CD14-positive monocyte (primary cell): Measurements from ENCODE around the gene CLCN5. TPM values are rescaled to one million over a fixed set of nuclear protein-coding genes. Genes with fewer than 3 reads are reported as not detected.

Source experiments
- DNase-seq, 3 donors: peaks; one replicate each; pipeline ENCODE4 v3.0.0-alpha.2; 2011 to 2022
- H2AFZ ChIP-seq: 2 replicates; pipeline ENCODE4 v1.6.0; 2012; ENCODE audit warnings: mild to moderate bottlenecking, low read depth, low read length, inconsistent platforms; ENCODE audit not compliant: insufficient read depth, poor library complexity, severe bottlenecking
- H3K27ac ChIP-seq, 2 donors: 1 replicate in 1 of 2; 2 replicates in 1 of 2; pipeline ENCODE4 v1.5.1; 2012 to 2013; ENCODE audit warnings: low read length in 2 of 2, control low read depth in 1 of 2, inconsistent platforms in 1 of 2, low read depth in 1 of 2, mild to moderate bottlenecking in 1 of 2
- H3K27me3 ChIP-seq, 2 donors: one replicate each; pipeline versions ENCODE4 v1.6.0 to v1.6.1; 2011 to 2013; ENCODE audit warnings: low read length in 2 of 2; ENCODE audit not compliant: control insufficient read depth in 2 of 2, insufficient read depth in 2 of 2
- H3K36me3 ChIP-seq, 2 donors: replicated peaks in 1 of 2; 1 replicate in 1 of 2; 2 replicates in 1 of 2; pipeline versions ENCODE4 v1.5.1 to v1.6.1; 2012 to 2013; ENCODE audit warnings: low read length in 2 of 2, control low read depth in 1 of 2, inconsistent platforms in 1 of 2, mild to moderate bottlenecking in 1 of 2; ENCODE audit not compliant: insufficient read depth in 2 of 2, control insufficient read depth in 1 of 2
- H3K4me1 ChIP-seq, 2 donors: 1 replicate in 1 of 2; 2 replicates in 1 of 2; pipeline versions ENCODE4 v1.5.1 to v1.6.1; 2012 to 2013; ENCODE audit warnings: low read length in 2 of 2, control low read depth in 1 of 2, inconsistent platforms in 1 of 2, mild to moderate bottlenecking in 1 of 2, moderate library complexity in 1 of 2; ENCODE audit not compliant: insufficient read depth in 2 of 2, control insufficient read depth in 1 of 2
- H3K4me2 ChIP-seq: replicated peaks from 2 replicates; pipeline ENCODE3; 2012; ENCODE audit warnings: low read length, moderate library complexity, mild to moderate bottlenecking; ENCODE audit not compliant: poor library complexity, severe bottlenecking; ENCODE audit errors: extremely low read depth
- H3K4me3 ChIP-seq, 3 experiments: fragments of 200-600 bp in 1 of 3; sonication (generic) in 1 of 3; replicated peaks in 1 of 3; 1 replicate in 2 of 3; 2 replicates in 1 of 3; pipeline ENCODE4 v1.5.1; 2011 to 2013; ENCODE audit warnings: low read length in 3 of 3, mild to moderate bottlenecking in 3 of 3, control low read depth in 2 of 3, low read depth in 2 of 3, inconsistent platforms in 1 of 3, moderate library complexity in 1 of 3
- H3K79me2 ChIP-seq: 2 replicates; pipeline ENCODE4 v1.6.0; 2012; ENCODE audit warnings: mild to moderate bottlenecking, control low read depth, inconsistent platforms, low read length, moderate library complexity; ENCODE audit not compliant: insufficient read depth
- H3K9ac ChIP-seq: 2 replicates; pipeline ENCODE4 v1.6.0; 2017; ENCODE audit warnings: low read length, mild to moderate bottlenecking; ENCODE audit not compliant: insufficient read depth, poor library complexity, severe bottlenecking
- H3K9me3 ChIP-seq, 2 donors: replicated peaks in 1 of 2; 1 replicate in 1 of 2; 2 replicates in 1 of 2; pipeline versions ENCODE4 v1.5.1 to v1.6.1; 2012 to 2013; ENCODE audit warnings: low read length in 2 of 2, control low read depth in 1 of 2; ENCODE audit not compliant: control insufficient read depth in 1 of 2, insufficient read depth in 1 of 2
- H4K20me1 ChIP-seq: 2 replicates; pipeline ENCODE4 v1.6.0; 2012; ENCODE audit warnings: mild to moderate bottlenecking, low read length, control low read depth, moderate library complexity; ENCODE audit not compliant: insufficient read depth
- H3K27ac Mint-ChIP-seq, 7 donors: one replicate each; pipeline ENCODE4 v1.8.0; 2020; ENCODE audit warnings: mild to moderate bottlenecking in 7 of 7, mixed read lengths in 7 of 7, moderate library complexity in 6 of 7, inconsistent platforms in 2 of 7
- H3K27me3 Mint-ChIP-seq, 3 donors: one replicate each; pipeline ENCODE4 v1.8.0; 2021 to 2022; ENCODE audit warnings: low read depth in 3 of 3, mild to moderate bottlenecking in 3 of 3, mixed read lengths in 3 of 3, moderate library complexity in 3 of 3, inconsistent platforms in 1 of 3
- H3K36me3 Mint-ChIP-seq, 2 donors: one replicate each; pipeline ENCODE4 v1.8.0; 2020; ENCODE audit warnings: mixed read lengths in 2 of 2, inconsistent platforms in 1 of 2, mild to moderate bottlenecking in 1 of 2
- H3K4me1 Mint-ChIP-seq: one replicate; pipeline ENCODE4 v1.8.0; 2020; ENCODE audit warnings: mild to moderate bottlenecking, mixed read lengths
- H3K4me3 Mint-ChIP-seq, 2 donors: one replicate each; pipeline ENCODE4 v1.8.0; 2020; ENCODE audit warnings: mild to moderate bottlenecking in 2 of 2, mixed read lengths in 2 of 2, moderate library complexity in 1 of 2
- H3K9me3 Mint-ChIP-seq, 7 donors: one replicate each; pipeline ENCODE4 v1.8.0; 2020 to 2022; ENCODE audit warnings: mixed read lengths in 7 of 7, mild to moderate bottlenecking in 6 of 7, moderate library complexity in 6 of 7, inconsistent platforms in 2 of 7
- WGBS: methylation state at CpG from one replicate; pipeline ENCODE4 v1.1.5; 2013; ENCODE audit warnings: missing lambda C conversion rate; ENCODE audit not compliant: insufficient coverage; 5-methylcytosine and 5-hydroxymethylcytosine counted together
- intact Hi-C, 2 donors: fragments of 100-400 bp; cut with micrococcal nuclease; formaldehyde crosslinking; loops; one replicate each; pipeline versions ENCODE4 v1.15.0 to v1.15.1; 2023
- polyA plus RNA-seq, 3 donors: library from polyadenylated mRNA; depleted of rRNA in 1 of 3; unstranded in 2 of 3; stranded (reverse) in 1 of 3; fragments of 300-500 nt in 2 of 3; fragments of >200 nt in 1 of 3; fragmentation: Illumina TruSeq in 2 of 3; gene quantifications; 1 replicate in 2 of 3; 2 replicates in 1 of 3; pipeline ENCODE4 v1.2.3, GENCODE V29; 2012 to 2021
- TF ChIP-seq, protein P1 (sequence below): fragments of 200-600 bp; IDR thresholded peaks from one replicate; pipeline ENCODE4 v1.8.0; 2022; ENCODE audit warnings: antibody characterized with exemption, mild to moderate bottlenecking

The CLCN5 gene
- polyA plus RNA-seq, 3 donors: 4.1 to 4.2 (median 4.1) TPM

DNA sequence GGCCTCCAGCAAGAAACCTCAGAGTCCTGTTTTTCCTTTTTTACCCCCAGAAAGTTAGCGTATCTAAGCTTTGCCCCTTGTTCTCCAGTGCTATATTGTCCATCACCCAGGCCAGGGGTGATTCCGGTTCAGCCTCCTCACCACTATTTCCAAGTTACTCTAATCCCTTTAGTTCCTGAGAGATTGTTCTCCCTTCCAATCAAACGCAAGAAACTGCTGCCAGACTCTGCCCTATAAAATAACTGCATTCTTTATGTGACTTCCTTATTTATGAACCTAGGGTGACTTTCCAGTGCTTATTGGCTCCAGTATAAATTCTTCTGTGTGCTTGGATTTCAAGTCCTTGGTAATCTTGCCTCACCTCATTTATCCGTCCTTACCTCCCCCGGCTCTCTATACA is 65.7 kb downstream of the CLCN5 start:
- no peak overlapping the region for H3K4me3 Mint-ChIP-seq
- TF ChIP-seq, protein P1, sequence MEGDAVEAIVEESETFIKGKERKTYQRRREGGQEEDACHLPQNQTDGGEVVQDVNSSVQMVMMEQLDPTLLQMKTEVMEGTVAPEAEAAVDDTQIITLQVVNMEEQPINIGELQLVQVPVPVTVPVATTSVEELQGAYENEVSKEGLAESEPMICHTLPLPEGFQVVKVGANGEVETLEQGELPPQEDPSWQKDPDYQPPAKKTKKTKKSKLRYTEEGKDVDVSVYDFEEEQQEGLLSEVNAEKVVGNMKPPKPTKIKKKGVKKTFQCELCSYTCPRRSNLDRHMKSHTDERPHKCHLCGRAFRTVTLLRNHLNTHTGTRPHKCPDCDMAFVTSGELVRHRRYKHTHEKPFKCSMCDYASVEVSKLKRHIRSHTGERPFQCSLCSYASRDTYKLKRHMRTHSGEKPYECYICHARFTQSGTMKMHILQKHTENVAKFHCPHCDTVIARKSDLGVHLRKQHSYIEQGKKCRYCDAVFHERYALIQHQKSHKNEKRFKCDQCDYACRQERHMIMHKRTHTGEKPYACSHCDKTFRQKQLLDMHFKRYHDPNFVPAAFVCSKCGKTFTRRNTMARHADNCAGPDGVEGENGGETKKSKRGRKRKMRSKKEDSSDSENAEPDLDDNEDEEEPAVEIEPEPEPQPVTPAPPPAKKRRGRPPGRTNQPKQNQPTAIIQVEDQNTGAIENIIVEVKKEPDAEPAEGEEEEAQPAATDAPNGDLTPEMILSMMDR: no peak

GRCh38 chrX:49991758-49992157 is 69.4 kb downstream of the CLCN5 start:
- Histone ChIP-seq H3K79me2 (no peaks in the 10 kb centered on the region), H3K4me3 (no peak overlapping the region), H3K36me3 (no peaks in the 10 kb centered on the region), H3K27ac (no peak overlapping the region), H3K4me2 (no peak overlapping the region), H3K4me1 (peaks cover 5 to 6% of the 10 kb centered on the region in 2 donors), H4K20me1 (no peaks in the 10 kb centered on the region), H3K9me3 (no peaks in the 10 kb centered on the region), H3K9ac (no peak overlapping the region), H3K27me3 (no peaks in the 10 kb centered on the region), H2AFZ (no peak overlapping the region)
- TF ChIP-seq, protein P1: no peak
- no CpG with 5 or more reads among the region's 4 CpGs for WGBS
- Mint-ChIP-seq H3K27me3 (peaks cover 1 to 9% (median 3%) of the 10 kb centered on the region in 3 donors), H3K27ac (peak overlapping the region in 1 of 7 donors; percentile 28), H3K4me3 (no peak overlapping the region), H3K36me3 (peaks cover 0 to under 1% of the 10 kb centered on the region in 2 donors), H3K9me3 (peaks cover 0 to 5% (median 0%) of the 10 kb centered on the region in 7 donors), H3K4me1 (peaks cover 18% of the 10 kb centered on the region)
- no peak for DNase-seq
- intact Hi-C loops: no loop called here

More for the DNA sequence above, 65.7 kb downstream of the CLCN5 start:
- no peaks in the 10 kb centered on the region for H3K27me3 ChIP-seq
- Mint-ChIP-seq H3K9me3 (peaks cover 0 to 5% (median 0%) of the 10 kb centered on the region in 7 donors), H3K36me3 (no peaks in the 10 kb centered on the region), H3K27ac (peak overlapping the region in 1 of 7 donors; percentile 37), H3K27me3 (peaks cover 1 to 5% (median 3%) of the 10 kb centered on the region in 3 donors), H3K4me1 (peaks cover 7% of the 10 kb centered on the region)
- no CpG with 5 or more reads among the region's 5 CpGs for WGBS
- H3K36me3 ChIP-seq: no peaks in the 10 kb centered on the region
- H4K20me1 ChIP-seq: no peaks in the 10 kb centered on the region
- H3K27ac ChIP-seq: no peak overlapping the region
- H2AFZ ChIP-seq: no peak overlapping the region
- H3K79me2 ChIP-seq: no peaks in the 10 kb centered on the region
- no peaks in the 10 kb centered on the region for H3K9me3 ChIP-seq
- no peak overlapping the region for H3K4me2 ChIP-seq
- intact Hi-C loops: no loop called here
- DNase-seq: no peak
- no peak overlapping the region for H3K4me3 ChIP-seq
- H3K4me1 ChIP-seq: no peaks in the 10 kb centered on the region
- no peak overlapping the region for H3K9ac ChIP-seq
